Osteoblast (primary cell): Measurements from ENCODE around the gene PARG. TPM values are rescaled to one million over a fixed set of nuclear protein-coding genes. Genes with fewer than 3 reads are reported as not detected.
A peak's percentile ranks its signal among the peaks of the same experiment; 100 is the strongest.
"Not testable (repeated sequence)": the region's sequence is repeated elsewhere in the genome, so short reads cannot be mapped to it uniquely, and the experiment has no call there.

Experiments used
- DNase-seq: peaks from one replicate; pipeline ENCODE4 v3.0.0; 2011; ENCODE audit warnings: low spot score, mixed read lengths; ENCODE audit not compliant: insufficient read length; ENCODE audit errors: missing footprints
- H2AFZ ChIP-seq: 2 replicates; pipeline ENCODE4 v1.6.0; 2011; ENCODE audit warnings: mild to moderate bottlenecking, low read length
- H3K27ac ChIP-seq: 2 replicates; pipeline ENCODE4 v1.5.1; 2011; ENCODE audit warnings: mild to moderate bottlenecking, low read depth, low read length, moderate library complexity
- H3K27me3 ChIP-seq: 2 replicates; pipeline ENCODE4 v1.6.0; 2012; ENCODE audit warnings: mild to moderate bottlenecking, control low read depth, inconsistent platforms, low read length, moderate library complexity; ENCODE audit not compliant: insufficient read depth
- H3K36me3 ChIP-seq: 2 replicates; pipeline ENCODE4 v1.5.1; 2011; ENCODE audit warnings: mild to moderate bottlenecking, low read length, control low read depth, moderate library complexity; ENCODE audit not compliant: insufficient read depth
- H3K4me1 ChIP-seq: 2 replicates; pipeline ENCODE4 v1.5.1; 2011; ENCODE audit warnings: mild to moderate bottlenecking, low read length, control low read depth, moderate library complexity; ENCODE audit not compliant: insufficient read depth
- H3K4me2 ChIP-seq: 2 replicates; pipeline ENCODE4 v1.6.0; 2011; ENCODE audit warnings: mild to moderate bottlenecking, low read length; ENCODE audit not compliant: insufficient read depth
- H3K4me3 ChIP-seq: fragments of 200-600 bp; sonication (generic); 3 replicates; pipeline ENCODE4 v1.5.1; 2012; ENCODE audit warnings: mild to moderate bottlenecking, low read length, inconsistent platforms; ENCODE audit not compliant: insufficient read depth
- H3K79me2 ChIP-seq: 2 replicates; pipeline ENCODE4 v1.6.0; 2012; ENCODE audit warnings: mild to moderate bottlenecking, low read length, control low read depth, inconsistent platforms; ENCODE audit not compliant: insufficient read depth
- H3K9me3 ChIP-seq: 2 replicates; pipeline ENCODE4 v1.5.1; 2011; ENCODE audit warnings: low read depth, low read length, control low read depth
- H4K20me1 ChIP-seq: 2 replicates; pipeline ENCODE4 v1.6.0; 2012; ENCODE audit warnings: mild to moderate bottlenecking, low read length, control low read depth; ENCODE audit not compliant: insufficient read depth
- total RNA-seq: library from RNA; depleted of rRNA; stranded (reverse); fragments of >200 nt; gene quantifications from 2 replicates; pipeline ENCODE4 v1.2.3, GENCODE V29; 2012
- TF ChIP-seq, protein P1 (sequence below): IDR thresholded peaks from 2 replicates; pipeline ENCODE4 v1.5.1; 2011; ENCODE audit warnings: mild to moderate bottlenecking, low read depth, low read length, moderate library complexity; ENCODE audit errors: extremely low read depth

Gene PARG
- total RNA-seq, 1 donor: 33.7 TPM

DNA sequence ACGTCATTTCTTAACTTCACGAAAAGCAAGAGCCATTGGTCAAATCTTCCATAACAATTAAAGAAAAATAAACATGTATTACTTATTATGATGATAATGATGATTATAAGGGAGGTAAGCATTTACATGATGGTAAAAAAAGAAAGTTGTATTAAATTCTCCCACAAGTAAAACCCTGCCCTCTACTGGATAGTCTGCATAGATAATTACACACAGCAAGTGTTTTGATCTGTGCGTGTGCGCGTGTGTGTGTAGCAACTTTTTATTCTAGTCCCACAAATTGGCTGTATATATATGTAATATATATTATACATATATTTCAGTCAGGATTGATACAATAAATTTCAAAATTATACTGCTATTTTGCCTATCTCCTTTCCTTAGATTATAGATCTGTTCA is 51.8 kb downstream of the PARG start:
- not testable (repeated sequence) for H3K27ac ChIP-seq, H3K79me2 ChIP-seq, H3K4me2 ChIP-seq, H3K4me1 ChIP-seq, H3K36me3 ChIP-seq, H2AFZ ChIP-seq, H4K20me1 ChIP-seq, H3K9me3 ChIP-seq, H3K4me3 ChIP-seq, H3K27me3 ChIP-seq, DNase-seq
- TF ChIP-seq, protein P1, sequence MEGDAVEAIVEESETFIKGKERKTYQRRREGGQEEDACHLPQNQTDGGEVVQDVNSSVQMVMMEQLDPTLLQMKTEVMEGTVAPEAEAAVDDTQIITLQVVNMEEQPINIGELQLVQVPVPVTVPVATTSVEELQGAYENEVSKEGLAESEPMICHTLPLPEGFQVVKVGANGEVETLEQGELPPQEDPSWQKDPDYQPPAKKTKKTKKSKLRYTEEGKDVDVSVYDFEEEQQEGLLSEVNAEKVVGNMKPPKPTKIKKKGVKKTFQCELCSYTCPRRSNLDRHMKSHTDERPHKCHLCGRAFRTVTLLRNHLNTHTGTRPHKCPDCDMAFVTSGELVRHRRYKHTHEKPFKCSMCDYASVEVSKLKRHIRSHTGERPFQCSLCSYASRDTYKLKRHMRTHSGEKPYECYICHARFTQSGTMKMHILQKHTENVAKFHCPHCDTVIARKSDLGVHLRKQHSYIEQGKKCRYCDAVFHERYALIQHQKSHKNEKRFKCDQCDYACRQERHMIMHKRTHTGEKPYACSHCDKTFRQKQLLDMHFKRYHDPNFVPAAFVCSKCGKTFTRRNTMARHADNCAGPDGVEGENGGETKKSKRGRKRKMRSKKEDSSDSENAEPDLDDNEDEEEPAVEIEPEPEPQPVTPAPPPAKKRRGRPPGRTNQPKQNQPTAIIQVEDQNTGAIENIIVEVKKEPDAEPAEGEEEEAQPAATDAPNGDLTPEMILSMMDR: peak; percentile 20

DNA sequence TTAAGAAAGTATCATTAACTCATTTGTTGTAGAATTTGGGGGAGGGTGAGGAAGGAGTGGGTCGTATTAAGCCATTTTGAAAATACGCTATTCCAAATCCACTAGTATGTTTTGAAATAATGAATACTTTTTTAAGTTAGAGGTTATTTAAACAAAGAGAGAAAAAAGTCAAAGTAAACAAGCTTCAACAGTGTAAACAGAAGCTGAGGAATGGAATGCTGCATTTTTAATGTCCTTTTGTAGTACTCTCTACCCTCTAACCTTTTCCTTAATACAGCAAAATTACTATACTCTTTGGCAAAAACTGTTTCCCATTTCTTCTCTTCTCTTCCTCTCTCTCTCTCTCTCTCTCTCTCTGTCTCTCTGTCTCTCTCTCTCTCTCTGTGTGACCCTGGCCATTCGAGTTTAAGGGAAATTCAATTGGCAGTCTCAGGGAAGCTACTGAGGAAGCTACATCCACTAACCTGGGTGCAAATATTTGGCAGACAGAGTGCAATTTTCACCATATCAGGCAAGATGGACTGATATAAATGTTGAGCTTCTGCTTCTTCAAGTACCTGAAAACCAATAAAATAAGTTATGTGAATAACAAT is 57.0 kb downstream of the PARG start:
- H3K27me3 ChIP-seq, DNase-seq, H3K4me2 ChIP-seq, H3K36me3 ChIP-seq, H3K79me2 ChIP-seq, H2AFZ ChIP-seq, H4K20me1 ChIP-seq, H3K4me1 ChIP-seq, H3K27ac ChIP-seq, H3K4me3 ChIP-seq, H3K9me3 ChIP-seq: not testable (repeated sequence)

DNA sequence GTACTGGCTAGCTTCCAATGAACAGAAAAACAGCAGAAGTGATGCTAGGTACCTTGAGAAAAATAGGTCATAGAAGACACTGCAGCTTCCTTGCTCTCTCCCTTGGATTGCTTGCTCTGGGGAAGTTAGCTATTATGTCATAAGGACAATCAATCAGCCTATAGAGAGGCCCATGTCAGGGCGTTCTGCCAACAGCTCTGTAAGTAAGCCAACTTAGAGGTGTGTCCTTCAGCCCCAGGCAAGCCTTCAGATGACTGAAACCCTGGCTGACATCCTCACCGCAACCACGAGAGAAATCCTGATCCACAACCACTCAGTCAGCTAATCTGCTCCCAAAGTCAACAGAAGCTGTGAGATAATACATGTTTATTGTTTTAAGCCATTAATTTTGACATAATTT is 58.0 kb downstream of the PARG start:
- not testable (repeated sequence) for DNase-seq, H4K20me1 ChIP-seq, H3K4me1 ChIP-seq

DNA sequence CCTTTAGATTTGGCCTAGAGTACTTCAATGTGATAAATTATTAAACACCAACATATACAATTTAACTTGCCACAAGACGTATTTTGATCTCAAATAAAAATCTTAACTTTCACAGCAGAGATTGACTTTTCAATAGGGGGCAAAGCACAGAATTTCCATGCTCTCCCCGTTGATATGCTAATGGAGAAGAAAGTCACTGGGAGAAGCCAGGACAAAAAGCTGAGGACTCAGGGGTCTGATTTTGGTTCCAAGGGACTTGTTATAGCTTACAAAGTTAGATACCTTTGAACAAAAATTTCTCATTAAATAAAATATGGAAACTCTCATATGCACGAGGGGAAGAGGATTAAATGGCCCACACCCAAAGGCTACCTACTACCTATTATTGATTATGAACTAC is 59.5 kb downstream of the PARG start:
- not testable (repeated sequence) for H3K27me3 ChIP-seq, H3K4me1 ChIP-seq, H3K79me2 ChIP-seq, H3K4me3 ChIP-seq, H3K36me3 ChIP-seq, DNase-seq, H3K9me3 ChIP-seq, H2AFZ ChIP-seq, H3K27ac ChIP-seq, H4K20me1 ChIP-seq, H3K4me2 ChIP-seq

More for the DNA sequence above, 58.0 kb downstream of the PARG start:
- not testable (repeated sequence) for H3K27ac ChIP-seq, H3K4me2 ChIP-seq, H3K79me2 ChIP-seq, H3K9me3 ChIP-seq, H3K27me3 ChIP-seq, H2AFZ ChIP-seq, H3K36me3 ChIP-seq, H3K4me3 ChIP-seq

DNA sequence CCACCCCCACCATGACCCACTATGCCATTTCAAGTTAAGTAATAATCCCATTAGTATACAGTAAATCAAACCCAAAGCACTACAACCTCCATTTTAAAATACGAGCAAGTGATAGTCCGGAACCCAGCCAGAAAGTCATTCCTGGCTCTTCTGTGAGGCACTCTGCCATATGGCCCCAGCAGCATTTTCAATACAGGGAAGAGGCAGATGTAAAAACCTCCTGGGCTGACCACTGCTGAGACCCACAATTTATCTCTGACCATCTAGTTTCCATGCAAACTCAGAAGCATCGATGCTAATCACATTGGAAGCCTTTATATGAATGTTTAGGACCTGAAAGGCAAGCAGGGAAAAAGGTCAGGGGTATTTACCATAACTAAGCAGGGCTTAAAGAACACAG is 69.1 kb downstream of the PARG start:
- not testable (repeated sequence) for H3K9me3 ChIP-seq, H3K27ac ChIP-seq, H3K79me2 ChIP-seq

DNA sequence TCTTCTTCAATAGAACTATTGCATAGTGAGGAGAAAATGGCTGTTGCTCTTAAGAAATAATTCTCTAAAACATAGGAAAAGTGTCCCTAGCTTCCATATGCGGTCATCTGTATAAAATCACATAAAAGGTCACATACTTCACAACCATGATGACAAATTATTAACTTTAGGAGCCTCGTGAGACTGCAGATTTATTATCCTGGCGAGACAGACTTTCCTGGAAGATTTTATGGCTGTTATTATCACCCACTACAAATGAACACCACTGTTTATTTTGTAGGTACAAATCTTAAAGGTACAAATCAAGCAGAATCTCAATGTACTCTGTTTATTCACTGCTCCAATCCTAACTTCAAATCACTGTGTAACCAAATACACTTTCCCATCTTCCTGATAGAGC is 70.4 kb downstream of the PARG start:
- H3K4me3 ChIP-seq, H2AFZ ChIP-seq, H3K27me3 ChIP-seq, H3K4me1 ChIP-seq, H3K79me2 ChIP-seq, DNase-seq, H3K36me3 ChIP-seq, H3K9me3 ChIP-seq, H4K20me1 ChIP-seq, H3K4me2 ChIP-seq, H3K27ac ChIP-seq: not testable (repeated sequence)

More for the DNA sequence above, 69.1 kb downstream of the PARG start:
- not testable (repeated sequence) for H4K20me1 ChIP-seq, DNase-seq, H3K4me2 ChIP-seq, H2AFZ ChIP-seq, H3K27me3 ChIP-seq, H3K4me3 ChIP-seq, H3K36me3 ChIP-seq, H3K4me1 ChIP-seq

DNA sequence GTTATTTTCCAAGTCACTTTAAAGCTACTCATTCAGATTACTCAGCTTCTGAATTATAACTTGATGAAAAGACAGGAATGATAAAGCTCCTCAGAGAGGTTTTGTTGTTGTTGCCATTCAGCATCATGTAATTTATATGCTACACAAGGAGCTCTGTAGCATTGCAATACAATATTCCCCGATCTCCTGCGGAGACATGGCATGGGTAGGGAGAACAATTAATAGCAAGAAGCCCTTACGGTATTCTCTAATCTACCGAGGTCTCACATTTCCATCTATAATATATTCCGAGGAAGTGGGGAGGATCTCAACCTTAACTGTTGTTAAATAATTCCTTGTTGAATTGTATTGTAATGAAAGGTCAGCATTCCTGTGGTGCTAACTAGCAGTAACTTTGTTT is 81.9 kb downstream of the PARG start:
- H3K4me3 ChIP-seq, H3K4me2 ChIP-seq, H3K27ac ChIP-seq, DNase-seq, H3K9me3 ChIP-seq, H3K79me2 ChIP-seq, H3K27me3 ChIP-seq, H4K20me1 ChIP-seq, H2AFZ ChIP-seq, H3K4me1 ChIP-seq, H3K36me3 ChIP-seq: not testable (repeated sequence)

DNA sequence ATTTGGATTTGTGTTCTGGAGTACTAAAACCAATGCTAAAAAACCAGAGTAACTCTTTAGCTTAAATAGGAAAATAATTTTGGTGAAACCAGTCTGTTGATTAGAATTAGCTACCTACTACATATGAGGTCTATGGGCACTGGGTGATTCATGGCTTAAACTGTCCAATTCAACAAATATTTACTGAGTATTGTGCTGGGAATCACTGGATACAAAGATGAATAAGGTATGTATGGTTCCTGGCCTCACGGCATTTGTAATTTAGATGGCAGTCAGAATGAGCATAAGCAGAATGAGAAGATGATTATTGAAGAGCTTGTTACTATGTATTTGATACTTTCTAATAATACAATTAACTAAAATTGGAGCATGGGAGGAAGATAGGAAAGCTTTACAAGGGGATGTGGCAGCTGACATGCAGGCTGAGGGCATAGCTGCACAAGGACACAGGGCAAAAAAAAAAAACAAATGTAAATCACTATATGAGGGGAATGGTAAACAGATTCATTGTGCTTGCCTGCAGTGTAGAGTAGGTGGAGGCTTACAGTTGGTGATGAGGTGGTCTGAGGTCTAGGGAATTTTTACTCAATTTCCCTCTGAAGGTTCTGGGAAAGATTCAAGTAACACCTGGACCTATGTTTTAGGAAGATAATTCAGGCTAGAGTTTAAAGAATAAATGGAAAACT is 83.0 kb downstream of the PARG start:
- not testable (repeated sequence) for H3K4me3 ChIP-seq, H3K4me1 ChIP-seq, H4K20me1 ChIP-seq, H3K79me2 ChIP-seq, H3K36me3 ChIP-seq, H3K9me3 ChIP-seq, H2AFZ ChIP-seq, H3K27ac ChIP-seq, H3K27me3 ChIP-seq, DNase-seq, H3K4me2 ChIP-seq
